GM19438 (cell line): ENCODE results near the gene ESPL1.

Source experiments
- ATAC-seq: cut with Tn5 transposase; IDR thresholded peaks from one replicate; pipeline ENCODE4 v1.9.1; 2021; ENCODE audit warnings: low read depth; ENCODE audit not compliant: unreplicated experiment

ESPL1 gene

GRCh38 chr12:53267999-53268629 is at the start of gene ESPL1:
Gene ESPL1, plus strand, starts transcription at chr12:53268299. Its CDS starts 468 bp downstream, at chr12:53268767.
- peak; percentile 86 for ATAC-seq

GRCh38 chr12:53218551-53219291 is 49.4 kb upstream of the ESPL1 start:
- no peak for ATAC-seq

GRCh38 chr12:53219292-53219955 is 48.7 kb upstream of the ESPL1 start:
- ATAC-seq, result no peak

- peak; percentile 39 for ATAC-seq
These were observed 48.0 kb upstream of the ESPL1 start for GRCh38 chr12:53219956-53220693.

DNA sequence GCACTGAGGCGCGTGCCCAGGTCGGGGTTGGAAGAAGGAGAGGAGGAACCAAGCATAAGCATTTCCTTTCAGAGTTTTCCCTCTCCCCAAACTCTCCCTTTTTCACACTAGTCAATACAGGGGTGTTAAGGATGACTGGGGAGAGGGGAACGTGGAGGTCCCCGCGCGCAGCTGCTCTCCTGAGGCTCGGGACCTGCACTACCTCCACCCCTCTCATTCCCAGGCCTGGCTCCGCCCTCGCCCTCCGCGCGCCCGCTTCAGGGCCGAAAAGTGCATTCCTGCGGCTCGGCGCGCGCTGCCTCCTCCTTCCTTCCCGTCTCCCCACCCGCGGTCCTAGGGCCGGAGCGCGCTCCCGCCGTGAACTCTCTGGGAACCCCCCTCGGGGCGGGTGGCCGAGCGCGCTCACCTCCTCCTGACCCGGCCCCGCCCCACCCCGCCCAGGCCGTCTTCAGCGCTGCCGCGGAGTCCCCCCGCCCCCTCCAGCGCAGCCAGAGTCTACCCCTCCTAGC is 47.4 kb upstream of the ESPL1 start:
- peak; percentile 56 for ATAC-seq

DNA sequence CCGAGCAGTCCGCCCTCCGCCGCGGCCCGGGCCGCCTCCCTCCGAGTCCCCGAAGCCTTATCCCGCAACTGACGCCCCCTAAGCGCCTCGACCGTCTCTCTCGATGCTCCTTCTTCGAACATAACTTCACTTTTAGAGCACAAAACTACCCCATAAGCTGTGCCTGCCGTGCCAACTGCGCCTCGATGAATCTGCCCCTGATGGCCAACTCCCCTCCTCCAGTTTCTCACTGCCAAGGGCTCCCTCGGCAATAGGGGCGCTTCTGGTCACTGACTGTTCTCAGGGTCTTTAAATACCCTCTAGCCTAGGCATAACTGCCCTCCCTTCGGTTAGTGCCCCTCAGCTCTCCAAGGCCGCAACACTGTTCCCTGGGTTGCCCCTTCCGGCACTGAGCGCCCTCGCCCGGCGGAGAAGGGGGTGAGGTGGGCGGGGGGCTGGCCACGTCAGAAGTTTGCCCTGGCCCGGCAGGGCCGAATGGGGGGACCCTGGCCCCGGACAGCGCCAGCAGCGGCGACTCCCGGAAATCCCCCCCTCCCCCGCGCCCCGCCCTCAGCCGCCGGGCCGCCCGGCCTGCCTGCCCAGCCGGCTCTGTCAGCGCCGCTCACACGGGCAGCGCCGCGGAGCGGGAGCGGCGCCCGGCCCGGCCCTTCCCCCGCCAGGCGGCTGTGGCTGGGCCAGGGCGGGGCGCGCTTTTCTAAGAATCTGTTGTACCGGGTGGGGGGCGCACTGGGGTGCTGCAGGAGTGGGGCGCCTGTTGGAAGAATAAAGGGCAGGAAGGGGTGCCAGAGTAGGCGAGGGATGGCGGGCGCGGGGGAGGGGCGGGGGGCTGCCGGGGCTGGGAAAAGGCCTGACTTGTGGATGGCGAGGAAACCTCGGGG is 46.7 kb upstream of the ESPL1 start:
- no peak for ATAC-seq

DNA sequence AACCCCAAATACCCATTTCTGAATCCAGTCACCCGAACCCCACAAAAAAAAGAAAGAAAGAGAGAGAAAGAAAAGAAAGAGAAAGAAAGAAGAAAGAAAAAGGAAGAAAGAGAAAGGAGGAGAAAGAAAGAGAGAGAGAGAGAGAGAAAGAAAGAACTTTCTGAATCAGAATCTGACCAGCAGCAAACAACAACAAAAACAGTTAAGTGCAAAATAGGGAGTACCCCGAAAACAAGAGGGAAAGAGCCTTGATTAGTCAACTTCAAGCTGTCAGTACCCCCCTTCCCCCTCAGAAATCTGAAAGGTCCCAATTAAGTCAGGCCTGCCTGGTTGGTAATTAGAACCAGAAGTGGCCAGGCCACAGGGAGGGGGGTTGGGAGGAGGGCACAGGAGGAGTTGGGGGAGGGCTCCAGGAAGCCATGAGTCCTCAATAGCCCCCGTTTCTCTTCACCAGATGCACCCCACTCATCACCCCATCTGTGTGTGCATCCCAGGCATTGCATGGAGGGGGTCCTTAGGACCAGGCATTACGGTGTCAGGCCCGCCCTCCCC is 45.9 kb upstream of the ESPL1 start:
- no peak for ATAC-seq

- ATAC-seq, result no peak
These were observed 45.3 kb upstream of the ESPL1 start for GRCh38 chr12:53222806-53223261.

DNA sequence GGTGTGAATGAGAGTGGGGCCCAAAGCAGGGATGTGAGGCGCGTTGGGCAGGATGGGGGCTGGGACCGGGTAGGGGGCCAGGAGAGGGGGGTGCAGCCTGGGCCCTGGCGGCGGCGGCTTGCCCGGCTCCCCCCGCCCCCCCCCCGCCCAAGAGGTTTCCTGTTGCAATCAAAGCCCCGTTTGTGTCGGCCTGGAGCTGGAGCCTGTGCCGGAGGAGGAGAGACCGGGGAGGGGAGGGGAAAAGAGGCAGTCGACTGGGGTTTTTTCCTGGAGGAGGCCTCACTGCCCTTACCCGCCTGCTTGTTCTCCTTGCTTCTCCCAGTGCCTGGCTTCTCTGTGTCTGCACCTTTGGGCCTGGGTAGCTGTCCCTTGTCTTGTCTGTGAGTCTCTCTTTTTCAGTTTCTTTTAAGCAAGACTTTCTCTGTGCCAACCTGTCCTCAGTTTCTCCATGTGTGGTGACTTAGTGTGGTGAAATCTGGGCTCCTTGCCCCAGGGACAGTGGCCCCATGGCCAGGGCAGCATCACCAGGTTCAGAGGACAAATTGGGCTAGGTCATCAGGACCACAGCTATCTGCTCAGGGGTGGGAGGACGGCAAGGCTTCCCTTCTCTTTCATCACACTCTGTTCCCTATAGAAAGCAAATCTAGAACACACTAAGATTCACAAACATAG is 44.6 kb upstream of the ESPL1 start:
- ATAC-seq, result no peak

DNA sequence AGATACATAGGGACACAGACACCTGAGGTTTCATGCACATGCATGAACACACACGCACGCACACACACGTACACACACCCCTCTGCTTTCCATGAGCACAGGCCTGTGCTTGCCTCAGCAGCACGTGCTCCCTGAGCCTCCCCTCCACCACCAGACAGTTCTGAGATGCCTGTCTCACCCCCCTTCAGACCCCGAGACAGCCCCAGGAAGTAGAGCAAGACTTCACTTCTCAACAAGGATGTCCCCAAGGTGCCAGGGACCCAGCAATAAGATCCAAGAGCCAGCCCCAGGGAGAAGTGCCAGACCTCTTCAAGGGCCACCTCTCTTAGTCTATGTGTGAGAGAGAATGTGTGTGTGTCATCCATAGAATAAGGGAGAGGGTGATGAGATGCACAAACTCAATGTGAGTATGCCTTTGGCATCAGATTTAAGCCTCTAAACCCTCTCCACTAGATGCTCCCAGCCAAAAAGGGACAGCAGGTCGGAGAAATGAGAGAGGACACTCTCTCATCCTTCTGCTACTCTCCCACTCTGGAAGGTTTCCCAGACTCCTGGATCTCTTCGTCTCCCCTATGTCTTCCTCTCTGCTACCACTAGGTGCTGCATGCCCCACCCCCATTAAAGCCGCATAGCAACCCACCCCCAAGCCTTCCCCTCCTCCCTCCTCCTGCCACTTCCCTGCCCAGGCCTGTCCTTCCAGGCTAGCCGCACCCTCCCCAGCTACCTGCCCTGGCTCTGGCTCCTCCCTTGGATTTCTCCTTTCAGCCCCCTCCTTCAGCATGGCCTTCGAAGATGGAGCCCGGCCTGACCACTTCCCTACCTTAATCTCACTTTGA is 43.8 kb upstream of the ESPL1 start:
- no peak for ATAC-seq

GRCh38 chr12:53224897-53225634 is 43.0 kb upstream of the ESPL1 start:
- no peak for ATAC-seq

GRCh38 chr12:53225635-53226424 is 42.3 kb upstream of the ESPL1 start:
- ATAC-seq, result no peak

GRCh38 chr12:53226815-53227214 is 41.3 kb upstream of the ESPL1 start:
- ATAC-seq, result no peak

DNA sequence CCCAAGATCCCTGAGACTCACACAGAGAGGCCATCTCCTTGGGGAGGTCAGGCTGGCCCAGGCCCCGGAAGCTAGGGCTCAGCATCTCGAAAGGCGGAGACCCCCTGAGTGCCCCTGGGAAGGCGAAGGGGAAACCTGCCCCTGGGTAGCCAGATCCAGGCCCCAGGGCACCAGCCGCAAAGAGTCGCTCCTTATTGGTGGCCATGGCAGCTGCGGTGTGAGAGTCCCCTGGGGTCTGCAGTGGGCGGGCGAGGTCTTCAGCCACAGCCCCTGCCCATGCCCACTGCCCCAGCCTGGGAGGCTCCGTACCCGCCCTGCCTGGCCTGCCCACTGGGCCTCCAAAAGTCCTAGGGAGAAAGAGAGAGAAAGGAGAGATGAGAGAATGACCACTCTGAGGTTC is 40.8 kb upstream of the ESPL1 start:
- no peak for ATAC-seq

DNA sequence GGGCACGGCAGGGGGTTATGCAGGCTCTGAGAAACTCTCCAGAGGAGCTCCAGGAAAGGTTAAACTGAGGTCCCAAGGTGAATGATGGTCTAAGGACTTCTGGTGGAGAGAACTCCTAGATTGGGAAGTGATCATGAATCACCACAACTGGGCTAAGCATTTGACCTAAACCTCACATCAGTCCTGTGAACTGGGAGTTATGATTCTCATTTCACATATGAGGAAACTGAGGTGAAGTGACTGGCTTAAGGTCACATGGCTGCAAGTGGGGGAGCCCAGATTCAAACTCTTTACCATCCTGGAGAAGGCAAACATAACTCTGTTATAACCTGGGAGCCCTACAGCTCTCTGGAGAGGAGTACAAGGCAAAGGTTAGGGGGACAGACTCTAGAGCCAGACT is 40.3 kb upstream of the ESPL1 start:
- ATAC-seq, result no peak

DNA sequence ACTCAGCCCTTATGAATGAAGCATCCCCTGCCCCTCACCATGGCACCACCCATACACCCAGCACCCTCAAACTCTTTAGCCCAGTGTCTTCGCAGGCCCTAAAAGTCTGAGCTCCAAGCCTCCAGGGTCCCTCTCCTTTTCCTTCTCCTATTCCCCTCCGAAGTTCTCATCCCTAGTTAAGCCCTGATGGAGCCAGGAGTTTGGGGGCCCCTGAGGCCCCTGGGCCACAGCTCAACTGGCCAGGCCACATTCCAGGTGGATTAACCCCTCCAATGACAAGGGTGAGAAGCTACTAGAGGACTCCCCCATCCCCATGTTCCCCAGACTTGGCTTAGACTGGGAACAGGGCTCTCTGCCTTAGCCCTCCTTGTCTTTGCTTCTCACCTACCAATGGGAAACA is 38.6 kb upstream of the ESPL1 start:
- ATAC-seq, result no peak
